HL-60 (cell line): ENCODE measurements around the gene DGKH.

Experiments
- DNase-seq, 2 experiments: peaks; one replicate each; pipeline ENCODE4 v3.0.0-alpha.2; 2010 to 2020; ENCODE audit warnings: low read depth in 1 of 2, low spot score in 1 of 2
- H3K27ac ChIP-seq: fragments of 250-450 bp; sonication (Bioruptor Pico); replicated peaks from 2 replicates; pipeline ENCODE4 v1.5.1; 2020; ENCODE audit warnings: mild to moderate bottlenecking, moderate library complexity
- H3K27me3 ChIP-seq: fragments of 250-450 bp; sonication (Bioruptor Pico); 2 replicates; pipeline ENCODE4 v1.5.1; 2021; ENCODE audit warnings: mild to moderate bottlenecking, moderate library complexity; ENCODE audit not compliant: insufficient read depth, poor library complexity, severe bottlenecking
- H3K4me3 ChIP-seq: replicated peaks from 2 replicates; pipeline ENCODE4 v1.5.1; 2011; ENCODE audit warnings: mild to moderate bottlenecking, control low read depth, low read length; ENCODE audit not compliant: insufficient read depth
- GABPA ChIP-seq: IDR thresholded peaks from 2 replicates; pipeline ENCODE4 v1.6.1; 2012; ENCODE audit warnings: low read depth
- POLR2AphosphoS5 ChIP-seq: IDR thresholded peaks from 2 replicates; pipeline ENCODE4 v1.6.1; 2012; ENCODE audit warnings: low read depth
- REST ChIP-seq: IDR thresholded peaks from 2 replicates; pipeline ENCODE4 v1.6.1; 2012; ENCODE audit warnings: low read depth; ENCODE audit not compliant: insufficient replicate concordance
- SPI1 ChIP-seq: IDR thresholded peaks from 2 replicates; pipeline ENCODE4 v1.6.1; 2012; ENCODE audit warnings: low read depth, mild to moderate bottlenecking, borderline replicate concordance
- TF ChIP-seq, protein P1 (sequence below): IDR thresholded peaks from one replicate; pipeline ENCODE4 v1.5.1; 2011; ENCODE audit warnings: low read length, control low read depth, inconsistent platforms; ENCODE audit not compliant: insufficient read depth

The DGKH gene

DNA sequence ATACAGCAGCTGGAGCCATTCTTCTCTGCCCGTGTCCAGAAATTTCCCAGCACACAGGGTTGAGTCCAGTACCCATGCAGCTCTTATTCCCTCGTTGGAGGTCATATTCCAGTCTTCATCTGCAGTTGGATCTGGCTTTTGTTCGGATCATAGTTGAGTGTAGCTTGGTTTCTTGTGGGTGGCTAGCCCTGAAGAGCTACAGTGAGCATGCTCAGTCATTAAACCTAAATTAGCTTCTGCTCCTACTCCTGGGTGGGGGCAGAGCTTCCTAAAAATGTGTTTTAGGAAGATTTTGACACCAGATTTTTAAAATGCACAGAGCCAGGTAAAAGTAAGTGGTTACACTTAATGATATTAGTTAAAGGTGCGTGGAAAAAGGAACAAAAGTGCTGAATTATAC lies 64.4 kb downstream of the DGKH start:
- Histone ChIP-seq H3K4me3 (no peak overlapping the region), H3K27ac (no peak overlapping the region), H3K27me3 (no peaks in the 10 kb centered on the region)
- DNase-seq: no peak
- TF ChIP-seq SPI1 (no peak), POLR2AphosphoS5 (no peak), REST (no peak), GABPA (no peak)
- TF ChIP-seq, protein P1, sequence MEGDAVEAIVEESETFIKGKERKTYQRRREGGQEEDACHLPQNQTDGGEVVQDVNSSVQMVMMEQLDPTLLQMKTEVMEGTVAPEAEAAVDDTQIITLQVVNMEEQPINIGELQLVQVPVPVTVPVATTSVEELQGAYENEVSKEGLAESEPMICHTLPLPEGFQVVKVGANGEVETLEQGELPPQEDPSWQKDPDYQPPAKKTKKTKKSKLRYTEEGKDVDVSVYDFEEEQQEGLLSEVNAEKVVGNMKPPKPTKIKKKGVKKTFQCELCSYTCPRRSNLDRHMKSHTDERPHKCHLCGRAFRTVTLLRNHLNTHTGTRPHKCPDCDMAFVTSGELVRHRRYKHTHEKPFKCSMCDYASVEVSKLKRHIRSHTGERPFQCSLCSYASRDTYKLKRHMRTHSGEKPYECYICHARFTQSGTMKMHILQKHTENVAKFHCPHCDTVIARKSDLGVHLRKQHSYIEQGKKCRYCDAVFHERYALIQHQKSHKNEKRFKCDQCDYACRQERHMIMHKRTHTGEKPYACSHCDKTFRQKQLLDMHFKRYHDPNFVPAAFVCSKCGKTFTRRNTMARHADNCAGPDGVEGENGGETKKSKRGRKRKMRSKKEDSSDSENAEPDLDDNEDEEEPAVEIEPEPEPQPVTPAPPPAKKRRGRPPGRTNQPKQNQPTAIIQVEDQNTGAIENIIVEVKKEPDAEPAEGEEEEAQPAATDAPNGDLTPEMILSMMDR: no peak

- H3K27me3 ChIP-seq: no peaks in the 10 kb centered on the region
- H3K4me3 ChIP-seq: no peak overlapping the region
- no peak for TF ChIP-seq REST
- no peak for DNase-seq
- no peak overlapping the region for H3K27ac ChIP-seq
Measured at GRCh38 chr13:42113478-42113877, 65.0 kb downstream of the DGKH start.

- no peak overlapping the region for H3K27ac ChIP-seq
- TF ChIP-seq GABPA (no peak), SPI1 (no peak), POLR2AphosphoS5 (no peak), REST (no peak)
- TF ChIP-seq, protein P1: no peak
Measured at GRCh38 chr13:42114278-42114677, 65.8 kb downstream of the DGKH start.

GRCh38 chr13:42114912-42115311 lies 66.5 kb downstream of the DGKH start:
- no peak overlapping the region for H3K27ac ChIP-seq
- no peaks in the 10 kb centered on the region for H3K27me3 ChIP-seq
- DNase-seq: no peak
- no peak overlapping the region for H3K4me3 ChIP-seq
- TF ChIP-seq GABPA (no peak), POLR2AphosphoS5 (no peak), REST (no peak), SPI1 (no peak)

More at GRCh38 chr13:42114278-42114677, 65.8 kb downstream of the DGKH start:
- H3K27me3 ChIP-seq: no peaks in the 10 kb centered on the region
- no peak for DNase-seq
- H3K4me3 ChIP-seq: no peak overlapping the region
